VCaP (cell line): ENCODE data around the gene MINK1.
A peak's percentile ranks its signal among the peaks of the same experiment; 100 is the strongest.
"Not testable (repeated sequence)": the region's sequence is repeated elsewhere in the genome, so short reads cannot be mapped to it uniquely, and the experiment has no call there.

ENCODE experiments used
- H3K27ac ChIP-seq: fragments of 450-650 bp; 2 replicates; pipeline ENCODE4 v1.5.1; 2017
- CTCF ChIP-seq: fragments of 450-650 bp; conservative IDR thresholded peaks from 2 replicates; pipeline ENCODE4 v1.5.1; 2017; ENCODE audit warnings: mild to moderate bottlenecking, moderate library complexity

Gene MINK1

GRCh38 chr17:4899341-4900230 lies 66.4 kb downstream of the MINK1 start, which contains the start of gene C17orf107:
TSS of gene C17orf107 (plus strand) at chr17:4899536. CDS start at chr17:4899763, 227 bp downstream.
- peak within 1 kb of the TSS; percentile 21; the same call in 1 of the 2 replicates for H3K27ac ChIP-seq
- TF ChIP-seq CTCF, result no peak

GRCh38 chr17:4900231-4901107 lies 67.3 kb downstream of the MINK1 start:
- no peak for TF ChIP-seq CTCF
- no peak overlapping the region for H3K27ac ChIP-seq

GRCh38 chr17:4901108-4901647 lies 68.0 kb downstream of the MINK1 start:
- TF ChIP-seq CTCF, result no peak
- no peak overlapping the region for H3K27ac ChIP-seq

- no peak for TF ChIP-seq CTCF
- no peak overlapping the region for H3K27ac ChIP-seq
Observed at GRCh38 chr17:4901648-4902344, 68.7 kb downstream of the MINK1 start.

- H3K27ac ChIP-seq, result no peak overlapping the region
- no peak for TF ChIP-seq CTCF
Observed at GRCh38 chr17:4902540-4902939, 69.4 kb downstream of the MINK1 start.

GRCh38 chr17:4903051-4903818 lies 70.1 kb downstream of the MINK1 start, which contains the start of gene CHRNE:
TSS of gene CHRNE (minus strand) at chr17:4903098. CDS start at chr17:4903063, 35 bp downstream.
- peak; percentile 79 for TF ChIP-seq CTCF
- H3K27ac ChIP-seq, result no peak within 1 kb of the TSS

GRCh38 chr17:4906642-4907041 lies 73.5 kb downstream of the MINK1 start:
- not testable (repeated sequence) for H3K27ac ChIP-seq
